Lung (tissue), 12 donors: ENCODE data around the gene SLC45A3. TPM values are rescaled to one million over a fixed set of nuclear protein-coding genes. Genes with fewer than 3 reads are reported as not detected.

Source experiments
- ATAC-seq: fragments of 200-7000 bp; cut with Tn5 transposase; one replicate; pipeline ENCODE4 v1.9.1; 2020; ENCODE audit warnings: moderate number of reproducible peaks; ENCODE audit not compliant: insufficient read depth, low FRiP score
- DNase-seq, 3 donors: peaks; one replicate each; pipeline ENCODE4 v3.0.0-alpha.2; 2013 to 2017
- H3K27ac ChIP-seq, 2 donors: one replicate each; pipeline ENCODE4 v1.5.1; 2013; ENCODE audit warnings: mild to moderate bottlenecking in 2 of 2, moderate library complexity in 2 of 2, control low read depth in 1 of 2, inconsistent platforms in 1 of 2, low read depth in 1 of 2, low read length in 1 of 2
- H3K27me3 ChIP-seq, 3 donors: one replicate each; pipeline ENCODE4 v1.5.1; 2013; ENCODE audit warnings: low read length in 2 of 3; ENCODE audit not compliant: control insufficient read depth in 3 of 3, insufficient read depth in 3 of 3
- H3K36me3 ChIP-seq, 4 donors: one replicate each; pipeline ENCODE4 v1.5.1; 2013; ENCODE audit warnings: low read length in 4 of 4, mild to moderate bottlenecking in 1 of 4, moderate library complexity in 1 of 4; ENCODE audit not compliant: control insufficient read depth in 4 of 4, insufficient read depth in 4 of 4
- H3K4me1 ChIP-seq, 5 donors: one replicate each; pipeline ENCODE4 v1.5.1; 2013; ENCODE audit warnings: low read length in 5 of 5, mild to moderate bottlenecking in 2 of 5, moderate library complexity in 1 of 5; ENCODE audit not compliant: control insufficient read depth in 5 of 5, insufficient read depth in 5 of 5
- H3K4me3 ChIP-seq: one replicate; pipeline ENCODE4 v1.5.1; 2013; ENCODE audit warnings: mild to moderate bottlenecking, control low read depth, moderate library complexity
- H3K9ac ChIP-seq, 2 donors: one replicate each; pipeline ENCODE4 v1.5.1; 2013; ENCODE audit warnings: low read length in 2 of 2, control low read depth in 1 of 2; ENCODE audit not compliant: insufficient read depth in 1 of 2
- H3K9me3 ChIP-seq, 4 donors: one replicate each; pipeline ENCODE4 v1.5.1; 2013; ENCODE audit warnings: low read length in 3 of 4, mild to moderate bottlenecking in 1 of 4, moderate library complexity in 1 of 4; ENCODE audit not compliant: control insufficient read depth in 4 of 4, insufficient read depth in 3 of 4
- WGBS, 2 donors: extraction: QIAGEN DNeasy Blood & Tissue Kit; methylation state at CpG; one replicate each; pipeline ENCODE4 v1.1.7; 2013; 5-methylcytosine and 5-hydroxymethylcytosine counted together
- polyA plus RNA-seq, 2 donors: library from polyadenylated mRNA; stranded (reverse); fragments of 200-250 nt; gene quantifications; one replicate each; pipeline ENCODE4 v1.2.1, GENCODE V29; 2013
- total RNA-seq, 2 donors: library from RNA; depleted of rRNA in 1 of 2; stranded (reverse); fragments of >200 nt in 1 of 2; gene quantifications; one replicate each; pipeline ENCODE4 v1.2.1, GENCODE V29; 2014 to 2021
- TF ChIP-seq, protein P1 (sequence below): IDR thresholded peaks from 2 replicates; pipeline ENCODE4 v1.5.1; 2012; ENCODE audit warnings: mild to moderate bottlenecking; ENCODE audit errors: control extremely low read depth, extremely low read depth
- donor health status: control.
- donor health status: control.
- donor health status: Bipolar disorder and iron deficiency.
- donor health status: healthy.
- donor health status: DM: yes; HTN: yes; CAD: no.

Gene SLC45A3
- total and polyA plus RNA-seq, 4 donors, result 2.1 to 8.6 (median 3.9) TPM

DNA sequence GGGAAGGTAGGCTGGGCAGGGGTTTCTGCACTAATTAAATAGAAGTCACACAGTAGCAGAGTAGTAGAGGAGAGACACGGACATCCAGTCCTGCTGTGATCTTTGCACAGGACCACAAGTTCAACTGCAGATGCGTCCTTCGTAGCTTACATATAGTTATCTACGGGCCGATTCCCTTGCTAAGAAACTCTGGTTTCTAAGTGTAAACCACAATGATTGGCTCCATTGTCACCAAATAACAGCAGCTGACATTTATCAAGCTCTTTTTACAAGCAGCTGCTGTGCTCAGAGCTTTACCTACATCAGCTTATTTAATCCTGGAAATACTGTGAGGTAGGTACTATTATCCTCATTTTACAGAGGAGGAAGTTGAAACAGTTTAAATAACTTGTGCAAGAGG, 3.1 kb downstream of the SLC45A3 start:
- Histone ChIP-seq H3K36me3 (no peaks in the 10 kb centered on the region), H3K4me3 (no peak overlapping the region), H3K9ac (no peak overlapping the region), H3K27me3 (no peaks in the 10 kb centered on the region), H3K9me3 (no peaks in the 10 kb centered on the region), H3K27ac (no peak overlapping the region), H3K4me1 (peaks cover 0 to 45% (median 14%) of the 10 kb centered on the region in 5 donors)
- ATAC-seq (no peak), DNase-seq (no peak)
- 33 to 62% methylated on average over 5 of the region's 5 CpGs for WGBS, 2 donors
- TF ChIP-seq, protein P1, sequence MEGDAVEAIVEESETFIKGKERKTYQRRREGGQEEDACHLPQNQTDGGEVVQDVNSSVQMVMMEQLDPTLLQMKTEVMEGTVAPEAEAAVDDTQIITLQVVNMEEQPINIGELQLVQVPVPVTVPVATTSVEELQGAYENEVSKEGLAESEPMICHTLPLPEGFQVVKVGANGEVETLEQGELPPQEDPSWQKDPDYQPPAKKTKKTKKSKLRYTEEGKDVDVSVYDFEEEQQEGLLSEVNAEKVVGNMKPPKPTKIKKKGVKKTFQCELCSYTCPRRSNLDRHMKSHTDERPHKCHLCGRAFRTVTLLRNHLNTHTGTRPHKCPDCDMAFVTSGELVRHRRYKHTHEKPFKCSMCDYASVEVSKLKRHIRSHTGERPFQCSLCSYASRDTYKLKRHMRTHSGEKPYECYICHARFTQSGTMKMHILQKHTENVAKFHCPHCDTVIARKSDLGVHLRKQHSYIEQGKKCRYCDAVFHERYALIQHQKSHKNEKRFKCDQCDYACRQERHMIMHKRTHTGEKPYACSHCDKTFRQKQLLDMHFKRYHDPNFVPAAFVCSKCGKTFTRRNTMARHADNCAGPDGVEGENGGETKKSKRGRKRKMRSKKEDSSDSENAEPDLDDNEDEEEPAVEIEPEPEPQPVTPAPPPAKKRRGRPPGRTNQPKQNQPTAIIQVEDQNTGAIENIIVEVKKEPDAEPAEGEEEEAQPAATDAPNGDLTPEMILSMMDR, result no peak

DNA sequence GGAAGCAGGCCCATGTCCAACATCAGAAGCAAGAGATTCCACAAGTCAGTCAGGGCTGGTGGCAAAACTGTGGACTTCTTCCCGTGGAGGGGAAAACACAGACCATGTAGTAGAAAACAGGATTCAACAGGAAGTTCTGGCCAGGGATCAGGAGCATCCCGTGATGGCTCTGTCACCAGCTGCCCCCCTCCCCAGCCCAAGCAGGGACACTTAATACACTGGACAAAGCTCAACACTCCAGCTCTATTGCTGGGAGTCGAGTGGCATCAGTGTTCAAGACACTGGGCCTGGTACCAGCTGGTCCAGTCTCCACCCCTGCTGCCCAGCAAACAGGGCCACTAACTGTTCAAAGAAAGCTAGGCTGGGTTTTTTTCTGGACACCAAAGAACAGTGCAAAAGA, 3.7 kb downstream of the SLC45A3 start:
- Histone ChIP-seq H3K4me3 (no peak overlapping the region), H3K27ac (no peak overlapping the region), H3K4me1 (peaks cover 0 to 45% (median 20%) of the 10 kb centered on the region in 5 donors), H3K27me3 (no peaks in the 10 kb centered on the region), H3K36me3 (no peaks in the 10 kb centered on the region), H3K9me3 (no peaks in the 10 kb centered on the region), H3K9ac (no peak overlapping the region)
- ATAC-seq (no peak), DNase-seq (peak in 1 of 3 donors; percentile 62)
- WGBS, 2 donors, result 65 to 70% methylated on average over 3 of the region's 3 CpGs
- TF ChIP-seq, protein P1, result no peak

- no peaks in the 10 kb centered on the region for H3K36me3 ChIP-seq
- H3K27me3 ChIP-seq, result no peaks in the 10 kb centered on the region
- H3K27ac ChIP-seq, result no peak overlapping the region
- no peak for ATAC-seq
- no peak overlapping the region for H3K9ac ChIP-seq
- WGBS, 2 donors, result 83 to 93% methylated on average over 5 of the region's 5 CpGs
- peaks cover 0 to 49% (median 23%) of the 10 kb centered on the region in 5 donors for H3K4me1 ChIP-seq
- no peaks in the 10 kb centered on the region for H3K9me3 ChIP-seq
- no peak overlapping the region for H3K4me3 ChIP-seq
- TF ChIP-seq, protein P1, result no peak
- no peak for DNase-seq
Observed at GRCh38 chr1:205676002-205676401, 4.3 kb downstream of the SLC45A3 start.

GRCh38 chr1:205675247-205675646, 5.1 kb downstream of the SLC45A3 start:
- no peaks in the 10 kb centered on the region for H3K36me3 ChIP-seq
- WGBS, 2 donors, result 94 to 95% methylated on average over 4 of the region's 4 CpGs
- no peak for DNase-seq
- TF ChIP-seq, protein P1, result no peak
- H3K4me1 ChIP-seq, result peaks cover 0 to 52% (median 25%) of the 10 kb centered on the region in 5 donors
- H3K4me3 ChIP-seq, result no peak overlapping the region
- H3K9ac ChIP-seq, result no peak overlapping the region
- no peak for ATAC-seq
- H3K27ac ChIP-seq, result no peak overlapping the region
- no peaks in the 10 kb centered on the region for H3K27me3 ChIP-seq
- no peaks in the 10 kb centered on the region for H3K9me3 ChIP-seq
